BLaER1 (cell line): ENCODE measurements around the gene VMP1.
A peak's percentile ranks its signal among the peaks of the same experiment; 100 is the strongest.
"Not testable (repeated sequence)": the region's sequence is repeated elsewhere in the genome, so short reads cannot be mapped to it uniquely, and the experiment has no call there.

ENCODE experiments used
- H3K27ac ChIP-seq: shearing (Covaris generic); formaldehyde crosslinking; 2 replicates; pipeline ENCODE4 v1.8.1; 2022
- H3K27me3 ChIP-seq: shearing (Covaris generic); formaldehyde crosslinking; 2 replicates; pipeline ENCODE4 v1.8.1; 2022
- H3K36me3 ChIP-seq: shearing (Covaris generic); formaldehyde crosslinking; 2 replicates; pipeline ENCODE4 v1.8.1; 2022
- H3K4me1 ChIP-seq: shearing (Covaris generic); formaldehyde crosslinking; 2 replicates; pipeline ENCODE4 v1.8.1; 2022
- H3K4me2 ChIP-seq: shearing (Covaris generic); formaldehyde crosslinking; 2 replicates; pipeline ENCODE4 v1.8.1; 2022
- H3K4me3 ChIP-seq: shearing (Covaris generic); formaldehyde crosslinking; 2 replicates; pipeline ENCODE4 v1.8.1; 2022
- H3K9ac ChIP-seq: shearing (Covaris generic); formaldehyde crosslinking; 2 replicates; pipeline ENCODE4 v1.8.1; 2022
- H3K9me3 ChIP-seq: shearing (Covaris generic); formaldehyde crosslinking; 2 replicates; pipeline ENCODE4 v1.8.1; 2022
- H4K20me1 ChIP-seq: shearing (Covaris generic); formaldehyde crosslinking; 2 replicates; pipeline ENCODE4 v1.8.1; 2022
- Cebpa-rat ChIP-seq: shearing (Covaris generic); IDR thresholded peaks from 2 replicates; pipeline ENCODE4 v1.8.1; 2022

VMP1 gene

GRCh38 chr17:59771093-59771492, 63.6 kb downstream of the VMP1 start:
- no peak overlapping the region for H3K9ac ChIP-seq
- H3K4me3 ChIP-seq = no peak overlapping the region
- no peak for TF ChIP-seq Cebpa-rat
- H3K27me3 ChIP-seq = no peaks in the 10 kb centered on the region
- H3K4me2 ChIP-seq = no peak overlapping the region
- peaks cover 64% of the 10 kb centered on the region for H3K36me3 ChIP-seq
- H3K27ac ChIP-seq = no peak overlapping the region
- no peaks in the 10 kb centered on the region for H4K20me1 ChIP-seq
- H3K4me1 ChIP-seq = no peaks in the 10 kb centered on the region
- no peaks in the 10 kb centered on the region for H3K9me3 ChIP-seq

DNA sequence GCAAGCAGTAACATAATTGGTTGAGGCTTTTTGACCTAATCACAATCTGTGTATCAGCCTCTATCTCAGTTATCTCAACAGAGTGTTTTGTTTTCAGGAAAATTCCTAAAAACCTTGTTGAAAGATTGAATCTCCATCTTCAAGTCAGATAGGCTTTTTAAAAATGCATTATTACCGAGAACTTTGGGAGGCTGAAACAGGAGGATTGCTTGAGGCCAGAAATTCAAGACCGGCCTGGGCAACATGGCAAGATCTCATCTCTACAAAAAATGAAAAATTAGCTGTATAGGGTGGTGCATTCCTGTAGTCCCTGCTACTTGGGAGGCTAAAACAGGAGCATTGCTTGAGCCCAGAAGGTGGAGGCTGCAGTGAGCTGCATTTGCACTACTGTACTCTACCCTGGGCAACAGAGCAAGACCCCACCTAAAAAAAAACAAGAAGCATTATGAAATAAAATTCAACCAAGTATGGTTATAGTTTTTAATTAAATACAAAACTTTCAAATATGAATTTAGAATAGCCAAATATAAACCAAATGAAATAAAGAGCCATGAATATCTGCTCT, 68.4 kb downstream of the VMP1 start:
- Histone ChIP-seq H3K27ac (no peak overlapping the region), H3K9ac (no peak overlapping the region), H3K4me1 (no peaks in the 10 kb centered on the region), H3K36me3 (peaks cover 84% of the 10 kb centered on the region), H3K27me3 (no peaks in the 10 kb centered on the region), H4K20me1 (no peaks in the 10 kb centered on the region), H3K9me3 (peaks cover 6% of the 10 kb centered on the region; the same call in 1 of the 2 replicates), H3K4me3 (no peak overlapping the region), H3K4me2 (no peak overlapping the region)
- no peak for TF ChIP-seq Cebpa-rat

- Histone ChIP-seq H3K36me3 (peaks cover 82% of the 10 kb centered on the region), H3K9ac (no peak overlapping the region)
These were observed 69.1 kb downstream of the VMP1 start for GRCh38 chr17:59776577-59776976.

GRCh38 chr17:59777033-59777432, 69.6 kb downstream of the VMP1 start:
- H3K9ac ChIP-seq = no peak overlapping the region
- H4K20me1 ChIP-seq = no peaks in the 10 kb centered on the region
- no peaks in the 10 kb centered on the region for H3K27me3 ChIP-seq
- TF ChIP-seq Cebpa-rat = no peak
- H3K4me1 ChIP-seq = no peaks in the 10 kb centered on the region
- peaks cover 81% of the 10 kb centered on the region for H3K36me3 ChIP-seq
- no peak overlapping the region for H3K27ac ChIP-seq
- H3K9me3 ChIP-seq = peaks cover 6% of the 10 kb centered on the region; the same call in 1 of the 2 replicates
- no peak overlapping the region for H3K4me2 ChIP-seq
- H3K4me3 ChIP-seq = no peak overlapping the region

More at GRCh38 chr17:59776577-59776976, 69.1 kb downstream of the VMP1 start:
- no peak for TF ChIP-seq Cebpa-rat
- Histone ChIP-seq H4K20me1 (no peaks in the 10 kb centered on the region), H3K4me1 (no peaks in the 10 kb centered on the region), H3K4me3 (no peak overlapping the region), H3K9me3 (peaks cover 6% of the 10 kb centered on the region; the same call in 1 of the 2 replicates), H3K4me2 (no peak overlapping the region), H3K27ac (no peak overlapping the region), H3K27me3 (no peaks in the 10 kb centered on the region)

DNA sequence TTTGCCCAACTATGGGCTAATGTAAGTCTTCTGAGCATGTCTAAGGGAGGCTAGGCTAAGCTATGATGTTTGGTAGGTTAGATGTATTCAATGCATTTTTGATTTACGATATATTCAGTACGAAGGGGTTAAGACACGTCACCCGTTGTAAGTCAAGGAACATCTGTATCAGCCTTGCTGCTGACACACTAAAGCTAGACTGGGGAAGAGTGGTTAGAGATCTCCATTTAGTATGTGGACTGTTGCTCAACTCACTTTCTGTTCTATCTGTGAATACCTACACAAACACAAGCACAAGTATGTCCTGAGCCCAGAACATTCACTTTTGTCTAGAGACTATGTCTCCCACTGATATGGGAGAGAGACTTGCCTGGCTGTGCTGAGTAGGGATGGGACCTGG, 71.5 kb downstream of the VMP1 start:
- H3K4me1 ChIP-seq = peaks cover 9% of the 10 kb centered on the region
- H3K27ac ChIP-seq = no peak overlapping the region
- H3K9me3 ChIP-seq = peaks cover 6% of the 10 kb centered on the region; the same call in 1 of the 2 replicates

GRCh38 chr17:59779521-59779920, 72.1 kb downstream of the VMP1 start:
- no peaks in the 10 kb centered on the region for H4K20me1 ChIP-seq
- no peak overlapping the region for H3K27ac ChIP-seq
- no peak overlapping the region for H3K4me2 ChIP-seq

More for the DNA sequence above, 71.5 kb downstream of the VMP1 start:
- Histone ChIP-seq H4K20me1 (no peaks in the 10 kb centered on the region), H3K27me3 (no peaks in the 10 kb centered on the region), H3K4me2 (no peak overlapping the region), H3K36me3 (peaks cover 70% of the 10 kb centered on the region), H3K9ac (no peak overlapping the region), H3K4me3 (no peak overlapping the region)
- no peak for TF ChIP-seq Cebpa-rat

DNA sequence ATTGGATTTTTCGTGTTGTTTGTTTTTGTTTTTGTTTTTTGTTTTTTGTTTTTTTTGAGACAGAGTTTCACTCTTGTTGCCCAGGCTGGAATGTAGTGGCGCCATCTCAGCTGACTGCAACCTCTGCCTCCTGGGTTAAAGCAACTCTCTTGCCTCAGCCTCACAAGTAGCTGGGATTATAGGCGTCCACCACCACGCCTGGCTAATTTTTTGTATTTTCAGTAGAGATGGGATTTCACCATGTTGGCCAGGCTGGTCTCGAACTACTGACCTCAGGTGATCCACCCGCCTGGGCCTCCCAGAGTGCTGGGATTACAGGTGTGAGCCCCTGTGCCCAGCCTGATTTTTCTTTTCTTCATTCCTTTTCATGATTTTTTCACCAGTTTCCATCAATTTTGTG, 73.1 kb downstream of the VMP1 start:
- not testable (repeated sequence) for H3K9me3 ChIP-seq, H3K27me3 ChIP-seq, H3K9ac ChIP-seq, H4K20me1 ChIP-seq, H3K27ac ChIP-seq, H3K4me2 ChIP-seq, H3K4me3 ChIP-seq
- peaks cover 22% of the 10 kb centered on the region for H3K4me1 ChIP-seq
- peaks cover 54% of the 10 kb centered on the region for H3K36me3 ChIP-seq

More at GRCh38 chr17:59779521-59779920, 72.1 kb downstream of the VMP1 start:
- Histone ChIP-seq H3K9me3 (peaks cover 6% of the 10 kb centered on the region; the same call in 1 of the 2 replicates), H3K27me3 (no peaks in the 10 kb centered on the region), H3K9ac (no peak overlapping the region), H3K36me3 (peaks cover 65% of the 10 kb centered on the region), H3K4me1 (peaks cover 14% of the 10 kb centered on the region), H3K4me3 (no peak overlapping the region)
- TF ChIP-seq Cebpa-rat = no peak

DNA sequence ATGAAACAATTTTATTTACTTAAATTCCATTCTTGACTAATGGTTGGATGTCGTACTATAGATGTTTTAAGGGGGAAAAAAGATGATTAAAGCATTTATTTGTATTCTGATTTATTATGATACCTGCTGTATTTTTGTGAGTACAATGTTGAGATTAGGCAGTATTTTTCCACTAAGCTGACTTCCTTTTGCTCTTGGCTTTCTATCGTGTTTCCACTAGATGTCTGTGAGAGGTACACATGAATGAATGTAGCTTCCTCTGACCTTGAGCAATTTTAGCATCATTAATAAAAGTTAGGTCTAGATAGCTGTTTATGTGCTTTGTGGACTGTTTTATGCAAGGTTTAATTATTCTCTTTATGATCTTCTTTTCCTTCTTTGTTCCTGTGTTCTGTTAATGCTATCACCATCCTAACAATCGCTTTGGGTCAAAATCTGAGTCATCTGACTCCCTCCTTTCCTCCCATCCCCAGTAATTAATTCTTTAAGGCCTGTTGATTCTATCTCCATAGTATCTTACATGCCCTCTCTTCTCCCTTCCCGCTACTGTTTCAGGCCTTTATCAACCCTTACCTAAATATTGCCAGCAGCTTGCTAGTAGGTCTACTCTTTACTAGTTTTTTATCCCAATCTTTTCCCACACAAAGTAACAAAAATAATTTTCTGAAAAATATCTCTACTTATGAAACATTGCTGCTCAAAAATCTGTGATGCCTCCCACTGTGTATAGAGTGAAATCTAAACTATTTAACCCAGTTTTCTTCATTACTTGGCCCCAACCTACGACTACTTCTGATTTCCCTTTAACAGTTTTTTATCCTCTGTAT, 76.0 kb downstream of the VMP1 start:
- H3K4me2 ChIP-seq = no peak overlapping the region
- peaks cover 26% of the 10 kb centered on the region for H3K36me3 ChIP-seq
- no peak overlapping the region for H3K4me3 ChIP-seq
- no peak overlapping the region for H3K27ac ChIP-seq
- peaks cover 50% of the 10 kb centered on the region for H3K4me1 ChIP-seq
- no peak for TF ChIP-seq Cebpa-rat
- no peaks in the 10 kb centered on the region for H4K20me1 ChIP-seq
- no peaks in the 10 kb centered on the region for H3K27me3 ChIP-seq
- no peak overlapping the region for H3K9ac ChIP-seq
- H3K9me3 ChIP-seq = no peaks in the 10 kb centered on the region

- H3K9ac ChIP-seq = no peak overlapping the region
- no peak overlapping the region for H3K4me3 ChIP-seq
- peaks cover 51% of the 10 kb centered on the region for H3K4me1 ChIP-seq
- TF ChIP-seq Cebpa-rat = no peak
- no peaks in the 10 kb centered on the region for H3K27me3 ChIP-seq
- H3K27ac ChIP-seq = 0 out of 2 replicates have a peak overlapping the region, but pooled peaks have one; percentile 6
- H3K9me3 ChIP-seq = no peaks in the 10 kb centered on the region
- H3K4me2 ChIP-seq = 0 out of 2 replicates have a peak overlapping the region, but pooled peaks have one; percentile 17
- H4K20me1 ChIP-seq = no peaks in the 10 kb centered on the region
- H3K36me3 ChIP-seq = peaks cover 21% of the 10 kb centered on the region; the same call in 1 of the 2 replicates
These were observed 77.8 kb downstream of the VMP1 start for GRCh38 chr17:59785091-59785799.

DNA sequence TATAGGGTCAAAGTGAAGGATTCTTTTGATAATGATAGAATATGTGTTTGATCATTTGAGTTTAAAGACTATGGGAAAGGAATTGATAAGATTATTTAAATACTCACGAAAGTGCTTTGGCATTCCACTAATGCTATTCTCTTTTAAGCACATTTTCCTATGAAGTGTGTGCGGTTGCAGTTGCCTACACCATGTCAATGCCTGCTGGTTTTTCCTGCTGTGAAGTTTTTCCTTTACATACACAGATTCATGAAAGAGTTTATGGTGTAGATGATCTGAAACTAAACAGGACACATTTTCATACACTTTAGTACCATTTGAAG, 78.7 kb downstream of the VMP1 start:
- no peak overlapping the region for H3K4me3 ChIP-seq
- TF ChIP-seq Cebpa-rat = no peak
- H3K36me3 ChIP-seq = peaks cover 15% of the 10 kb centered on the region; the same call in 1 of the 2 replicates
- H4K20me1 ChIP-seq = no peaks in the 10 kb centered on the region
- peak overlapping the region; percentile 58 for H3K9ac ChIP-seq
- H3K9me3 ChIP-seq = no peaks in the 10 kb centered on the region
- H3K27ac ChIP-seq = peak overlapping the region; percentile 80
- H3K4me2 ChIP-seq = peak overlapping the region; percentile 80
- peaks cover 51% of the 10 kb centered on the region for H3K4me1 ChIP-seq
- no peaks in the 10 kb centered on the region for H3K27me3 ChIP-seq
